GM19372 (cell line): ENCODE measurements around the gene SYNDIG1.

Experiments
- ATAC-seq: cut with Tn5 transposase; IDR thresholded peaks from one replicate; pipeline ENCODE4 v1.9.1; 2021; ENCODE audit warnings: mild to moderate bottlenecking, low read depth, moderate library complexity; ENCODE audit not compliant: unreplicated experiment

The SYNDIG1 gene

DNA sequence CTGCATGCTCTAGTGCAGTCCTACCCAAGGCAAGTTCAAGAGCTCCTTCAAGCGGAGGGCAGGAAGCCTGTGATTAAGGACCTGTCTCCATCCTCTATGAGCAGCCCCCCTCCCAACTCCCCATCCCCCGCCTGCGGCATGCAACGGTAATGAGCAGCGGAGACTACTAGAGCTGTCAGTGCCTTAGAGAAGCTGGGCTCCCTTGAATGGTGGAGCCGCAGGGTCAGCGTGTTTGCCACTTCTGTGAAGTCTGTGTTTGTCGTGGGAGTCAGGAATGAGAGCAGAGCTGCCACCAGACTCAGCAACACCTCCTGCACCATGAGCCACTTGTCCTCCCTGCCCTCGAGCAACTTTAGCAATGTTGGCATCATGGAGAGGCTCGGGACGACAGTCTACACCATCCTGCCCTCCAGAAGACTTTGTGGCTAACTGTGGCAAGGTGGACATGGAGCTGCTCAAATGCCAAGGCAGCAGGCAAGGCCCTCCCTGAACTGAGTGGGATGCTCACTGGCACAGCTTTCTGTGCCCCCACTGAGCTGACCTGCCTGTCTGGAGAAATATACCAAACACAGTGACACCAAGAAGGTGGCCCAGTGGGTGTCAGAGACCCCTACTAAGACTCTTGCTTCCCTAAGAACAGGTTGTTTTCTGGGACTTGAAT lies 23.8 kb upstream of the SYNDIG1 start:
- ATAC-seq: no peak

DNA sequence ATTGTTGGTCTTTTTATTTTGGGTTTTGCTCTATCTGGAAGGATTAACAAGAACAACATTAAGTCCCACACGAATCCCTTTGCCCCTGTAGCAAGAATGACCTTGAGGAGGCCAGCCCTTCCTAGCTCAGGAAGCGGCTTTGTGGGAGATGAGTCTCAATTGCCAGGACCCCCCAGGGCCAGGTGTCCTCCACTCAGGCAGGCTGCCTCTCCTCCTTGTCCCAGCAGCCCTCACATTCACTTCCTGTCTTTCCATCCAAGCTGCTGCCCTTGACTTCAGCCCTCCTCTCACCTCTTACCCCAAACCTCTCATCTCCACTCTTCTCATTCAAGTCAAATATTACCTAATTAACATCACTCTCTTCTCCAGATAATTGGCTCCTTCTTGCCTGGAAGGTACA lies 22.6 kb upstream of the SYNDIG1 start:
- ATAC-seq: no peak

- ATAC-seq: no peak
These were observed 21.3 kb upstream of the SYNDIG1 start for GRCh38 chr20:24448170-24448569.

- ATAC-seq: no peak
These were observed 20.3 kb upstream of the SYNDIG1 start for GRCh38 chr20:24449026-24449720.

GRCh38 chr20:24450177-24450576 lies 19.3 kb upstream of the SYNDIG1 start:
- ATAC-seq: no peak

DNA sequence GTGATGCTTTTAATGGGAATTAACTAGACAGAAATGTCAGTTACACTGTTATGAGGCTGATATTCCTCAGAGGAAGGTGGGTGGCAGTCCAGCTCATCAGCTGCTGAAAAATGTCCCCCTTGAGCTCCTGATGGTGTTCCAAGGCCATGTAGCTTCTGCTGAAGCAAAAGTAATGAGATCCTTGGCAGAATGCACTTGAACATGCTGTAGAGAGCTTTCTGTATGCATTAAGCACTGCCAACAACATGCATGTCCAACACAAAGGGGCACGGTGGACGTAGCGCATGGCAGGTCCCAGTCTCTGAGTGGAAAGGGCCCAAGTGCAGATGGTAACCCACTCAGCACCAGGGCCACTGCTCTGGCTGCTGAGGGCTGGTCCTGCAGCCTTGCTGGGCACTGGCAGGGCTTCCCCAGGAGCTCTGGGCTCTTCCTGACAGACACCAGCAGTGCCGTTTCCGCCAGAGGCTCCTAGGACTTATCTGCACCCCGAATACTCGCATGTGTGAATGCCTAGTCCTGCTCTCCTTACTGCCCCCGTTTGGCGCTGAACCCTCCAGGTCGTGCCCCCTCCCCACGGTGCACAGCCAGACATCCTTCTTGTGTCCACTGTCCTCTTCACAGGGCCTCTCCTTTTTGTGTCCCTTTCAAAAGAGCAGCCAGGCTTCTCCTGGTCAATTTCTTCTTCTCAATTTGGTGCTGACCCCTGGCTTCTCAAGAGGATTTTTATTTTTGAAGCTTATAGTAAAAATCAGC lies 18.6 kb upstream of the SYNDIG1 start:
- ATAC-seq: no peak

GRCh38 chr20:24451428-24451827 lies 18.0 kb upstream of the SYNDIG1 start:
- no peak for ATAC-seq

DNA sequence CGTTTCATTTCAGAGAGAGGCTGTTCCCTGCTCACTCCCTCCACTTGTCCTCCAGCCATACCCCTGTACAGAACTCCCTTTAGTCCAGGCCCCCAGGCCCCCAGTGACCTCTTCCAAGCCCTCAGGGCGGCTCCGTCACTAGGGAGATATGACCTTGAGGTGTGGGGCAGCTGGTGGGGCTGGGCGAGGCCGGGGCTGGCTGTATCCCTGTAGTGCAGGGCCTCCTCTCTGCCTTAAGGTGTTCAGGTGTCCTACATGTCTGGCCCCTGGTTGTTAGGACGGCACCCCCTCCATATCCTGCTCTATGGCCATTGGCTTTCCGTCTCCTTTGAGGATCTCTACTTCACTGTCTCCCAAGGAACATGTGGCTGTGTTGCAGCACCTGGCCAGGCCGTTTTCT lies 17.4 kb upstream of the SYNDIG1 start:
- ATAC-seq: no peak

- ATAC-seq: no peak
These were observed 16.8 kb upstream of the SYNDIG1 start for GRCh38 chr20:24452498-24453127.

DNA sequence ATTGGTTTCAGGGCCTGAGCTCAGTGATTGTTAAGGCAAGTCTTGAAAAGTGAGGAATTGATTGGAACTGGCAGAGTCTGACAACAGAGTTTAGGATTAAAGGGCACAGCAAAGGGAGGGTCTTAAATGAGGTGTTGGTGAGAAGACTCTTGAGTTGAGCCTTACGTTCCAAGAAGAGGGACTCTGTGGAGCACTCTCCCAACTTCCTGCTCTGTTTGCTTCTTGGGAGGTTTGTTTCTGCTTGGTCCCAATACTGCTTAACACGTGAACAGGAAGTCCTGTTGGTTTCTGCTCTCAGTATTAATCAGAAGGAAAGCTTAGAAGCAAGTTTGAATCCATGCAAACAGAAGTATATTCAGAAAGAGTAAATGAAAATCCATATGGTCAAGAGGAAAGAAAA lies 15.6 kb upstream of the SYNDIG1 start:
- ATAC-seq: no peak

GRCh38 chr20:24455081-24455480 lies 14.3 kb upstream of the SYNDIG1 start:
- ATAC-seq: no peak

GRCh38 chr20:24456398-24456781 lies 13.0 kb upstream of the SYNDIG1 start:
- no peak for ATAC-seq

DNA sequence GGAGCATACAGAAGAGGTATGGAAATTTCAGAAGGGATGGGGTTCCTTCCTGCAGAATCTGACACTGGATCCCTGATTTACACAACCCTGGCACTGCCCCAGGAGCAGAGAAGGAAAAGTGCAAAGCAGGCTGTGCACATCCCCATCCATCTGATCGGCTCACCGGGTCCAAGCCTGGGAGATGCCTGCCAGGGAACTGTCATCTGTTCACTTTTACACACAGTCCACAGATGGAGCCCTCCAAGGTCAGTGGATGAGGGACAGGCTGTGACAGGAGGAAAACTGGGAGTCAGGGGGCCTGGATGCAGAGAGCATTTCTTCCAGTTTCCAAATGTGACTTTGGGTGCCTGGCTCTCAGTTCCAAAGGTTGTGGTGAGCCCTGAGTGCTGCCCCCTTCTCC lies 11.0 kb upstream of the SYNDIG1 start:
- no peak for ATAC-seq

DNA sequence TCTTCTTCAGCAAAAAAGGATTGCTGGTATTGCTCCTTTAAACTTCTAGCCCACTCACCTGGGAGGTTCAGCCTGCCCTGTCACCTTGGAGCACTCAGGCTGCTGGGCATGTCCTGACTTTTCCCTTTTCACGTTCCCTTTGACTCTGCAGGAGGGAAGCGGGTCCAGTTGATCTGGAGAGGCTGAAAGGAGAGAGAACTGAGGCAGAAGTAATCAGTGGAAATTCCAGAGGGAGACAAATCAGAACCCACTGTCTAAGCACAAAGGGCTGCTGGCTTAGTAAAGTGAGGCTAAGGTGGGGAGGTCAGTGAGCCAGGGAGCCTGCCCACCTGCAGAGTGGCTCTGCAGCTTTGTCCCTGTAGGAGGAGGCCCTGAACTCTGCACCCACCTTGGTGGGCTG lies 9.7 kb upstream of the SYNDIG1 start:
- no peak for ATAC-seq

DNA sequence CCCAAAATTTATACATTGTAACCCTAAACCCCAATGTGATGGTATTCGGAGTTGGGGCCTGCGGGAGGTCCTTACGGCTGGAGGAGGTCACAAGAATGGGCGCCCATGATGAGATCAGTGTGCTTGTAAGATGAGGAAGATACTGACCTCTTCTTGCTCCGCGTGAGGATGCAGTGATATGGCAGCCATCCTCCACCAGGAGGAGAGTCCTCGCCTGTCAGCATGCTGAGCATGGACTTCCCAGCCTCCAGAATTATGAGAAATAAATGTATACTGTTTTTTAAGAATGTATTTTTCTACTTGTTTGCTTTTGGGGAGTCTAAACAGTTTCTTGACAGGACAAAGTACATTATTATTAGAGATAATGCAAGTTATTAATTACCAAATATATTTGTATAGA lies 8.7 kb upstream of the SYNDIG1 start:
- no peak for ATAC-seq

GRCh38 chr20:24461848-24462247 lies 7.6 kb upstream of the SYNDIG1 start:
- no peak for ATAC-seq

- ATAC-seq: no peak
These were observed 6.9 kb upstream of the SYNDIG1 start for GRCh38 chr20:24462460-24463010.

- no peak for ATAC-seq
These were observed 4.3 kb upstream of the SYNDIG1 start for GRCh38 chr20:24465159-24465558.

- no peak for ATAC-seq
These were observed 3.7 kb upstream of the SYNDIG1 start for GRCh38 chr20:24465730-24466129.

DNA sequence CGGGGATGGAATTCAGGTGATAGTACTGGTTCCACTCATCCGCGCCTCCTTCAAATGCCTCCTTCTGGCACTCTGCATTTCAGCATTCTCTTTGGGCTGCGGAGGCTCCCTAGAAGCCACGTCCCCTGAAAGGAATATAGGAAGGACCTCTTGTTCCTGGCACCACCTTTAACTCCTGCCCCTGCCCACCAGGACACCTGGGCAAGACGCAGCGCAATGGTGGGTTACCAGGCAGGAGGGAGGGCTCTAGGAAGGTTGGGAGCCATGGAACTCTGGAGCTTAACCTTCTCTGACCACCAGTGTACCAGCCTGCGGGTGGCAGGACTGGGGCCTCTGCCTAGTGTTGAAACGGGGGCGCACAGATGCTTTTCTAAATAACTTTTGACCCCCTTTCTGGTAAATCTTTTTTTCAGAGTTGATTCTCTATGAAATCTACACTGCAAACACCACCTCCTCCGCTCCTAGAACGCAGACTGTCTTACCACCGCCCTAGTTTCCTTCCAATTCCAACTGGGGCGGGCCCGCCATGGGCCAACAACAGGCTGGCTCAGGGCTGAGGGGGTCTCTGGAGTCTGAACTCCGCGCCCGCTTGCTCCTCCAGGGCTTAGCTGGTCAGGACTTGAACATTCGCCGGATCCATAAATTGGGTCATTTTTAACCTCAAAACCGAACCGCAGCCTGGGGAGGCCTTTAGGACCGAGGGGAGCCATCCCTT lies 871 bp upstream of the SYNDIG1 start:
- no peak for ATAC-seq
